HL-60/S4 (cell line): ENCODE data around the gene OCA2.
"Not testable (repeated sequence)": the region's sequence is repeated elsewhere in the genome, so short reads cannot be mapped to it uniquely, and the experiment has no call there.

ENCODE experiments used
- in situ Hi-C: fragments of 300-500 bp; cut with MboI; formaldehyde crosslinking; loops from 2 replicates; pipeline ENCODE4 v1.14.3; 2022; ENCODE audit warnings: low sequenced_read_pairs

The OCA2 gene

GRCh38 chr15:28026764-28027713 is 72.1 kb downstream of the OCA2 start:
- in situ Hi-C loops: no loop called here

GRCh38 chr15:28026221-28026620 is 72.9 kb downstream of the OCA2 start:
- in situ Hi-C loops: no loop called here

- in situ Hi-C loops: no loop called here
Observed at GRCh38 chr15:28025413-28025812, 73.7 kb downstream of the OCA2 start.

DNA sequence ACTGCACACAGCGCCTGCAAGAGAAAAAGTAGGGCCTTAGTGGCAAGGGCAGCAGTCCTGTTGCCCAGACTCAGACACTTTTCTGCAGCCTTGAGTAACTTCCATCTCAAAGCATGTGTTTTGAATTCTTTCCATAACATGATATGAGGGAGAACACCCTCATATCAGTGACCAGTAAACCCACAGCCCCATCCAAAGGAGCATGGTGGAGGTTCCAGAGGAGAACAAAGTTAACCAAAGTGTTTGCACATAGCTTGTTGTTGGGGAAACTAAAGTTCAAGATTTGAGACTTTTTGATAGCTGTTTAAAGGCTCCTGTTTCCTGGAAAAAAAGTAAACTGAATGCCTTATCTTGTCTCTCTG is 74.2 kb downstream of the OCA2 start:
- in situ Hi-C loops: no loop called here

GRCh38 chr15:28023933-28024888 is 74.9 kb downstream of the OCA2 start:
- in situ Hi-C loops: no loop called here

DNA sequence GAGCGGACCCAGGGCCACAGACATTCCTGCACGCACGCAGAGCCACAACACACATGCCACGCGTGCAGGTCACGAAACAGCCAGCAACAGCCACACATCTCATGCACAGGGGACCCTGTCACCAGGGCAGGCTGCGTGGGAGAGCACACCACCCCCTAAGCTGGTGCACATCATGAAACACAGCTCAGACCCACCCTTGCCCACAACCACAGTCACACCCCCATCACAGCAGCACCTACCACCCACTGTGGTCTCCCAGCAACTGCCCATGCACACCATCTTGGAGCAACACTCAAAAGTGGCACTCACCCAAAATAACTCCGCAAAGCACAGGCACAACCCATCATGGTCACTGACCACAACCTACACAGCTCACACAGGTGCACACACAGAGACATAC is 75.7 kb downstream of the OCA2 start:
- in situ Hi-C loops: no loop called here

DNA sequence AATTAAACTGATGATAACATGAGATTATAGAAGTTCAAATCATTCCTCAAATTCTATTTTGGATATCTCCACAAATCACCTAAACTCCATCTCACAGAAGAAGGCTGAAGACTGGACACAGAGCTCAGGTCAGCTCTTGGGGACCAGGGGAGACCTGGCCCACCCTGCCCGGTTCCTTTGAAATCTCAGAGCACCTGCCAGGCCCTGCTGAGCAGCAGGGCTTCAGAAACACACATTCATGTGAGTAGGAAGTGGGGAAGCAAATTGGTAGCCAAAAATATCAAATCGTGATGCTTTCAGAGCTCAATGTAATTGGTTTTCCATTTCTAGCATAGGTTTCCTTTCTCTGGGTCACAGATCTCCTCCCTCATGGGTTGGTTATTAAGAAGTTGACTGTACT is 76.2 kb downstream of the OCA2 start:
- in situ Hi-C loops: no loop called here

DNA sequence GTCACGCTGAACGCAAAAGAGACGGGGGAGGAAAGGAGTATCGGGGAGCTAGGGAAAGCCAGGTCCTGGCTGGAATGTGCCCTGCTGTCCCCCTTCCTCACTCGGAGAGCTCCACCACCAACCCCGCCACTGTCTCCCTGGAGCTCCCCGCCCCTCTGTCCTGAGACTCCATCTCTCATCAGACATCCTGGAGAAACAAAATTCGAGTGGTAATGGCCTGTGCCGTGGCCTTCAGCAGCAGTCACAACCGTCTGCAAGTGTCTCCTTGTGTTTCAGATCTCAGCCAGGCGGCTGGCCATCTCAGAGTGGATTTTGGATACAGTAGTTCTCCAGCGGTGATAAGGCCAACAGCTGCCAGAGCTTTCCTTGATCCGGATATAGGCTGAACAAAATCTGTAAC is 76.9 kb downstream of the OCA2 start:
- in situ Hi-C loops: no loop called here

GRCh38 chr15:28021281-28022039 is 77.7 kb downstream of the OCA2 start:
- in situ Hi-C loops: no loop called here

DNA sequence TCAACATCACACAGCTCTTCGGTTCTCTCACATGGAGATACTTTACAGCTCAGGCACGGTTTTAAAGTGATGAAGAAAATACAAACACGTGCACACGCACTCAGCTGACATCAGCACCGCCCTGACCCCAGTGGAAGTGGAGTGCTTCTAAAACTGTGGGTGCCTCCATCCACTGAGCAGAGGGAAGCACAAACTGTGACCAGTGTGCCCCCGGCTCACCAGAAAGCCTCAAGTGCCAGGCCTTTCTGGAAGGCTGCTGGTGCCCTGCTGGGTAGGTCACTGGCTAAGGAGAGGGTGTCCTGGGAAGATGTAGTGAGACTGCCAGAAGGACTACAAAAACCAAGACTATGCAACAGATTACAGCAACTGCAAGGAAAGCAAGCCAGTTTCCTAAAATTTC is 78.5 kb downstream of the OCA2 start:
- in situ Hi-C loops: no loop called here

DNA sequence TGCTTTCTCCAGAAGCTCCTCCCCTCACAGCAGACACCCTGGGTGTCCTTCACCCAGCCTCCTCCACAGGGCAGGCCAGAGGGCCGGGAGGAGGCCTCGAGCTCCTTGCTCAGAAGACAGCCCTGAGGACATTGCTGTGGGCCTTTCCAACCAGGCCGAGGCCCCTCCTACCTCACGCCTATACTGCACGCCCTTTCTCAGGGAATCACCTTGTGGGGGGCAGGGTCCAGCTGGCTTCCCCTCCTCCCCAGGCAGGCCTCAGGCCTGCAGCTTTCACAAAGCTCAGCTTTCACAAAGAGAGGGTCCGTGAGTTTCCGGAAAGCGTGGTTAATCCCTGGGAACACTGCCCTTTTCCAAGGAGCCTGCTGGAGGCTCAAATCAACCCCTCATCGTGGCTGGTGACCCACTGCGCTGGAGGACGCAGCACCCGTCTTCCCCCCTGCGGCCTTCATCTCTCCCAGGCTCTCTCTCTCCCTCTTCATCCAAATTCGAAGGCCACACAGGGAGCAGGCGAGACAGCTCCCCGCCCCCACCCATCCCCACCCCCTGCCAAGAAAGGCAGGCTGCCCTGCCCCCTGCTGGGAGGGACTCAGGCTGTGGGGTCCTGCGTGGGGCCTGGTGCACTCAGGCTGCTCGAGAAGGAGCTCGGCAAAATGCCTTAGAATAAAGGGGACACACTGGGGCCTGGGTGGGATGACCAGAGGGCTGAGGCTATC is 79.4 kb downstream of the OCA2 start:
- in situ Hi-C loops: no loop called here

GRCh38 chr15:28018291-28019044 is 80.6 kb downstream of the OCA2 start:
- in situ Hi-C loops: no loop called here

DNA sequence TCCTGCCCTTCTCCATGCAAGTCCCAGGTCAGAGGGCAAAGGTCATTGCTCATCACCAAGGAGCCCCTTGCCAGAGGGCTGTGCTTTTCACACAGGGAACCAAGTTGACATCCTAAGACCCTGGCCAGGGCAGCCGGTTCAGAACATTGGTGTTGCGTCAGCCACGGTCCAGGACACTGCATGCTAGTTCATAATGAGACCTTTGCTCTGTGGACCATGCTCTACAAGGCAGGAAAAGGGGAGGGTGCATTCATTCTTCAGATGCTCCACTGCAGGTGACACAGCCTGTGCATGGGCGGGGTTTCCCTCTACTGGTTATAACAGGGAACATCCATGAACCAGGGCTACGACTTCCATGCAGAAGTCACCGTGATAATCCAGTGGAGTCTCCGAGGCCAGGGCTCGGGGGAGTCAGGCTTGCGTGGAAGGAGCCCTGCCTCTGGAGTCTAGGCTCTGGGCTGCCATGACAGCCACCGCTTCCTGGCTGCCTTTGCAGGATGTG is 81.6 kb downstream of the OCA2 start:
- in situ Hi-C loops: no loop called here

- in situ Hi-C loops: no loop called here
Observed at GRCh38 chr15:28015855-28016254, 83.3 kb downstream of the OCA2 start.

GRCh38 chr15:28014623-28015200 is 84.4 kb downstream of the OCA2 start:
- in situ Hi-C loops: no loop called here

DNA sequence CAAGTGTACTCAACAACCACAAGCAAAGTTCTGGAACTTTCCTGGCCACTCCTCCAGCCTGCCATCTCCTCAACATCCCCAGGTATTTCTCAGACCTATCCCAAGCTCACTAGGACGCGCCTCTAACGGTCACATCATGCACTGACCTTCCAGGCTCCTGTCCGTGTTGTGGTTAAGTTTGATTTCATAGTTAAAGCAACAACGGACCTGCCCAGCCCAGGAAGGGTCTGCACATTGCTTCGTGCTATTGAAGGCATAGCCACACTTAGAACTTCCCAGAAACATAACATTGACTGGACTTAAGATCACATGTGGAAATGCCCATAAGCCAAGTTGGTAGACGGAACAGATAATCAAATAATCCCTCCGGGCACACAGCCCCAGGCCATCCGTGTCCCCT is 85.1 kb downstream of the OCA2 start:
- in situ Hi-C loops: no loop called here

DNA sequence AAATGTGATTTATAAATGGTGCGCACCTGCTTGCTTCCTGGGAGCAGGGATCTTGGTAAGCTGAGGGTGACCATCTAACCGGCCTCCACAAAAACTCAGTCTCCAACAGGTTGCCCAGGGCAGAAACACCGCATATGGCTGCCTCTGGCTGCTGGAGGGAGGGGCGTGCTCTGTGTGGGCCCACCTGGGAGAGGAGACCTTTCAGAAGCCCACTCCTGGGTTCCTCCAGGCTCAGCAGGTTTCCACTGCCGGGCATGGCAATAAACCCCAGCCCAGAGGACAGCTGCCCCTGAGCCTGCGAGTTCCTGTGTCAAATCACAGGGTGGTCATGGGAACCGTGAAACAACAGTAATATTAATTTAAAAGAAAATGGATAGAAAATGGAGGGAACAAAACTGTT is 85.6 kb downstream of the OCA2 start:
- in situ Hi-C loops: no loop called here

GRCh38 chr15:28012231-28012630 is 86.9 kb downstream of the OCA2 start:
- in situ Hi-C loops: no loop called here

DNA sequence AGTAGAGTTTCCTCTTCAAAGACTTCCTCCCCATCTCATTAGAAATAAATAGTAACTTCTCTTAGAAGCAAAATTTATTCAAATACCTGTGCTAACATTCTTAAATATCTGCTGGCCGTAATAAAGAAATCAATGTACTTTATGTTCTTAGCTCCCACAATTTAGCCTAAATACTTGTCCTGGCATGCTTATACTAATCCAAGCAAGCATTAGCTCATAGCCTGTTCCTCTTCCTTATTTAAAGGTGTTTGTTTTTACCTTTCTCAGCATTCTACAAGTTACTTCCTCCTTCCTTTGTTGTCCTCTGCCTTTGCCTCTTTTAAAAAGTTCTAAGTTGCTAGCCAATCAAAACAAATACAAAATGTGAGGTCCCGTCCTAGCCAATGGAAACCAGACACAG is 90.9 kb downstream of the OCA2 start:
- in situ Hi-C loops: not testable (repeated sequence)
